TTC549 (cell line): ENCODE data around the gene GPR37L1.
"Not testable (repeated sequence)": the region's sequence is repeated elsewhere in the genome, so short reads cannot be mapped to it uniquely, and the experiment has no call there.

ENCODE experiments used
- FAIRE-seq: peaks from 2 replicates; lab custom pipeline; 2012; peaks lifted over from hg19 to GRCh38; lab: Jason Lieb, UNC

The GPR37L1 gene

DNA sequence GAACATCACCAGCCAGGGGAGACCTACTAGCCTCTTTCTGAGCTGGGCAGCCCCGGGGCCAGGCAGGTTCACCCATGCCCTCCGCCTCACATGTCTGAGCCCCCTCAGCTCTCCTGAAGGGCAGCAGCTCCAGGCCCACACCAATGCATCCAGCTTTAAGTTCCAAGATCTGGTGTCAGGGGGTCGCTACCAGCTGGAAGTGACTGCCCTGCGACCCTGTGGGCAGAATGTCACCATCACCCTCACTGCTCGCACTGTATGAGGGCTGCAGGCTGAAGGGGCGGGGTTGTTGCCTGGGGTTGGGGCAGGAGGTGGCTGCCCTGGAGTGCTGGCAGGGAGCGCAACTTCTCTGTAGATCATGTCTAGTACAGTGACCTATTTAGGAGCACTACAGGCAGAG, 46.1 kb downstream of the GPR37L1 start:
- FAIRE-seq: no peak

- no peak for FAIRE-seq
These were observed 48.0 kb downstream of the GPR37L1 start for GRCh38 chr1:202170726-202171125.

- no peak for FAIRE-seq
These were observed 48.7 kb downstream of the GPR37L1 start for GRCh38 chr1:202171292-202172014.

DNA sequence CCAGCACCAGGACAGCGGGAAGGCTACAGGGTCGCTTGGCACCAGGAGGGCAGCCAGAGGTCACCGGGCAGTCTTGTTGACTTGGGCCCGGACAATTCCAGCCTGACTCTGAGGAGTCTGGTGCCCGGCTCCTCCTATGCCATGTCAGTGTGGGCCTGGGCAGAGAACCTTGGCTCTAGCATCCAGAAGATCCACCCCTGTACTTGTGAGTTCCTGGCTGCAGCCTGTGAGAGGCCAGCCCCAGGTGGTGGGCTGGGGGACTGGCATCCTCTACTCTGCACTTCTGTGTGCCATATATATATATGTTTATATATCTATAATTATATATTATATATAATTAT, 49.3 kb downstream of the GPR37L1 start:
- FAIRE-seq: no peak

DNA sequence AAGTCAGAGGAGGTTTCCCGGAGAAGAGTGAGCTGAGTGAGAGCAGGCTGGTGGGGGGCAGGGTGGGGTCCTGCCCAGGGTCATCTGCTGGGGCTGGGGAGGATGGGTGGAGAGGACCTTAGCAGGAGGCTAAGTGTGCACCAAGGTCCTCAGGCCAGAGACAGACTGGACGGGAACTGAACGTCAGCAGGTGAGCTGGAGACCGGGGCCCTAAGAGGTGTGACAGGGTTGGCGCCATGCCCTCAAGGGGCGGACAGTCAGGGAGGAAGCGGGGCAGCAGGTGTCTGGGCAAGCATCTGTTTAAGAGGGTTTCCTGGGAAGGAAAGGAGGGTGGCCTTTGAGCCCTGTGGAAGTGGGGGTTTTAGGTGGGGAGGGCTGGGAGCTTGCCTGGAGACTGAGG, 51.3 kb downstream of the GPR37L1 start:
- FAIRE-seq: no peak

DNA sequence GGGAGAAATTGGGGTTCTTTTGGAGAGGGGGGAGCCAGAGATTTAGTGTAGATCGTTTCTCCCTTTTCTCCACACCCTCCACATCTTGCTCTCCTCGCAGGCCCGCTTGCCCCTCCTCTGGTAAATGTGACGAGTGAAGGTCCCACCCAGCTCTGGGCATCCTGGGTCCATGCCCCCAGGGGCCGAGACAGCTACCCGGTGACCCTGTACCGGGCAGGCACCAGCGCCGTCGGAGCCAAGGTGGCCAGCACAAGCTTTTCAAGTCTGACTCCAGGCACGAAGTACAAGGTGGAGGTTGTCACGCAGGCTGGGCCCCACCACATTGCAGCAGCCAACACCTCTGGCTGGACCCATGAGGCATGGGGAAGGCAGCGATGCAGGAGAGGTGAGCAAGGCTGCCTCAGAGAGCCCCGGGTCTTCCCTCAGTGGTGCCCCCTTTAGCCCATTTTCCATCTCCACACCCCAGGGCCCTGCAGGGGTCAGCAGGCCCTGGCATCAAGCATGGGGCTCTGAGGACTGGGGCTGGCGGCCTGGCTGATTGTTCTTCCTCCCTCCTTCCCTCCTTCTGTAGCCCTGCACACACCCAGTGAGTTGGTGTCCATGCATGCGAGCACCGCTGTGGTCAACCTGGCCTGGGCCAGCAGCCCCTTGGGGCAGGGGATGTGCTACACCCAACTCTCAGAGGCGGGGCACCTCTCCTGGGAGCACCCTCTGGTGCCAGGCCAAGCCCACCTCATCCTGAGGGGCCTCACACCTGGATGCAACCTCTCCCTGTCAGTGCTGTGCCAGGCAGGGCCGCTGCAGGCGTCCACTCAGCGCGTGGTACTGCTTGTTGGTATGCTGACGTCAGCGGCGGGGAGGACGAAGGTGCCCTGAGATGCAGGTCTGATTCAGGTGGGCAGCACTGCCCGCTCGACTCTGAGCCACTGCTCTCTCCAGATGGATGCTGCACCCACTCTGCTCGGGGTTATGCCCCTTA, 54.5 kb downstream of the GPR37L1 start:
- no peak for FAIRE-seq

DNA sequence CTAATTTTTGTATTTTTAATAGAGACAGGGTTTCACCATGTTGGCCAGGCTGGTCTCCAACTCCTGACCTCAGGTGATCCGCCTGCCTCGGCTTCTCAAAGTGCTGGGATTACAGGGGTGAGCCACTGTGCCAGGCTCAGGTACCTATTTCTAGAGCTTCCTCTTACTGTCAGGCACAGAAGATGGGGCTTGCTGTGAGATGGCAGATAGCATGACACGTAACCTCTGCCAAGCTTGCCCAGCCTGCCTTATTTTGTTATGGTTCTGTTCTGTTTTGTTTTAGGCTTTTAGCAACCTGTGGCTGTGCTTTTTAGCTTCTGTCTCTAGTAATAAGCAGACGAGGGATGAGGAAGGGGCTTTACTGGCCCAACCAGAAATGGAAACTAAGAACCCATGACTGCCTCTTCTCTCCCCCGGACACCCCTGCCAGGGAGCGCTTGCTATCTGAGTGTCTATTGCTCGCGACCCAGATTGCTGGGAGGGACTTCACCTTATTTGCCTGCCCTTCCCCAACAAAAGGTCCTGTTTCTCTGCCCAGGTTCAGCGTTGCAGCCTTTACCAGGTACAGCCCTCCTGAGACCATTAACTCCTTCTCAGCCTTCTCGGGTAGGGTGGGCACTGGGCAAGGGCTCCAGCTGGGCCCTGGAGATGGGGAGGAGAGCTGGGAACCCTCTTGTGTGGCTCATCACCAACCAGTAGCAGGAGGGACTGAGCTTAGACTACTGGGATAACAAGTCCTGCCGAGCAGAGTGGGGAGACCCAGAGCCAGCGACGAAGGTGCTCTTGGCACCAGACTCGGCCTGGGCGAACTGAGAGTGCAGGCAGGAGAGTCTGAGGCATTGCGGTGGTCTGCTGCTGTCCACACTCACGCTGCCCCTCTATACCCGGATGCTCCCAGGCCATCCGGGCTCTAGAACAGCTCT, 57.4 kb downstream of the GPR37L1 start:
- no peak for FAIRE-seq

- not testable (repeated sequence) for FAIRE-seq
These were observed 58.0 kb downstream of the GPR37L1 start for GRCh38 chr1:202180751-202181139.

- FAIRE-seq: no peak
These were observed 58.9 kb downstream of the GPR37L1 start for GRCh38 chr1:202181586-202181985.

- FAIRE-seq: no peak
These were observed 59.5 kb downstream of the GPR37L1 start for GRCh38 chr1:202182040-202182877.
